K562 (cell line): Measurements from ENCODE around the gene PCP2. TPM values are rescaled to one million over a fixed set of nuclear protein-coding genes. Genes with fewer than 3 reads are reported as not detected.

Experiments used
- ATF1 ChIP-seq, 2 experiments: fragments of 450-650 bp in 1 of 2; IDR thresholded peaks; 2 replicates each; pipeline ENCODE4 v1.6.1; 2016; ENCODE audit warnings: missing compliant biosample characterization in 1 of 2, missing genetic modification characterization in 1 of 2
- ATF4 ChIP-seq: fragments of 450-650 bp; formaldehyde crosslinking; IDR thresholded peaks from 2 replicates; pipeline ENCODE4 v1.4.0; 2022; ENCODE audit warnings: mild to moderate bottlenecking, moderate library complexity
- CREB3 ChIP-seq: fragments of 450-650 bp; conservative IDR thresholded peaks from 2 replicates; pipeline ENCODE4 v1.6.1; 2016; ENCODE audit warnings: missing genetic modification characterization, low read depth, mild to moderate bottlenecking, missing compliant biosample characterization, moderate library complexity
- FOXM1 ChIP-seq, 2 experiments: fragments of 450-650 bp in 1 of 2; sonication (generic) in 1 of 2; formaldehyde crosslinking in 1 of 2; IDR thresholded peaks; 2 replicates each; pipeline versions ENCODE4 v1.6.1 to v1.9.0; 2017 to 2022; ENCODE audit warnings: low read depth in 2 of 2, mild to moderate bottlenecking in 2 of 2, missing genetic modification reagents in 1 of 2, moderate library complexity in 1 of 2
- HDAC8 ChIP-seq: fragments of 450-650 bp; IDR thresholded peaks from 2 replicates; pipeline ENCODE4 v1.6.1; 2016; ENCODE audit warnings: mild to moderate bottlenecking, missing genetic modification characterization, moderate library complexity, missing compliant biosample characterization
- KLF16 ChIP-seq: IDR thresholded peaks from 2 replicates; pipeline ENCODE4 v1.6.1; 2016; ENCODE audit warnings: antibody characterized with exemption
- NEUROD1 ChIP-seq: fragments of 150-350 bp; IDR thresholded peaks from 2 replicates; pipeline ENCODE4 v1.6.1; 2014; ENCODE audit warnings: borderline replicate concordance, low read length, low read depth; ENCODE audit not compliant: partially characterized antibody
- POU5F1 ChIP-seq: fragments of 150-350 bp; IDR thresholded peaks from 2 replicates; pipeline ENCODE4 v1.6.1; 2014; ENCODE audit warnings: borderline replicate concordance, low read length, low read depth, mild to moderate bottlenecking; ENCODE audit not compliant: partially characterized antibody
- RBBP5 ChIP-seq: fragments of 200-600 bp; sonication (generic); IDR thresholded peaks from 2 replicates; pipeline ENCODE4 v1.6.1; 2012; ENCODE audit warnings: borderline replicate concordance, mild to moderate bottlenecking, low read length, control low read depth, inconsistent platforms; ENCODE audit not compliant: insufficient read depth, poor library complexity, severe bottlenecking
- SPI1 ChIP-seq: IDR thresholded peaks from 2 replicates; pipeline ENCODE4 v1.6.1; 2011; ENCODE audit warnings: low read depth, low read length, control low read depth, borderline replicate concordance
- YBX1 ChIP-seq: fragments of 450-650 bp; IDR thresholded peaks from 2 replicates; pipeline ENCODE4 v1.7.1; 2016; ENCODE audit warnings: mild to moderate bottlenecking
- ZBTB12 ChIP-seq: fragments of 250-450 bp; sonication (Bioruptor Pico); IDR thresholded peaks from 2 replicates; pipeline ENCODE4 v1.4.0; 2020
- ZNF197 ChIP-seq: fragments of 200-800 bp; sonication (Bioruptor generic); IDR thresholded peaks from 2 replicates; pipeline ENCODE4 v1.6.1; 2016; ENCODE audit warnings: low read depth, missing genetic modification characterization, missing compliant biosample characterization
- ZNF584 ChIP-seq: fragments of 200-800 bp; sonication (Bioruptor generic); IDR thresholded peaks from 2 replicates; pipeline ENCODE4 v1.6.1; 2016; ENCODE audit warnings: low read depth, mild to moderate bottlenecking, missing genetic modification characterization, missing compliant biosample characterization
- ZNF695 ChIP-seq: fragments of 450-650 bp; formaldehyde crosslinking; IDR thresholded peaks from 2 replicates; pipeline ENCODE4 v1.4.0; 2020; ENCODE audit warnings: mild to moderate bottlenecking, moderate library complexity
- polyA plus RNA-seq, 8 experiments: library from polyadenylated mRNA; depleted of rRNA in 4 of 8; stranded (reverse) in 5 of 8; unstranded in 3 of 8; fragments of >200 nt; fragmentation: Nextera tagmentation in 2 of 8; fragmentation: Illumina TruSeq in 1 of 8; extraction: Ambion mirVana in 2 of 8; extraction: Trizol in 1 of 8; gene quantifications; 2 replicates each; pipeline versions ENCODE4 v1.2.1 to v1.2.3, GENCODE V29; 2011 to 2014; ENCODE audit warnings: inconsistent platforms in 1 of 8, missing spikeins in 1 of 8
- total RNA-seq, 7 experiments: library from RNA; depleted of rRNA in 6 of 7; stranded (reverse); fragments of >200 nt in 6 of 7; fragmentation: Illumina TruSeq in 2 of 7; extraction: Trizol in 2 of 7; gene quantifications; 2 replicates each; pipeline versions ENCODE4 v1.2.1 to v1.2.3, GENCODE V29; 2011 to 2021; ENCODE audit warnings: low replicate concordance in 1 of 7
- TF ChIP-seq, protein P1 (sequence below): fragments of 450-650 bp; IDR thresholded peaks from 2 replicates; pipeline ENCODE4 v1.6.1; 2014; ENCODE audit warnings: low read depth, mild to moderate bottlenecking, moderate library complexity, borderline replicate concordance
- TF ChIP-seq, protein P2 (sequence below): sonication (generic); formaldehyde crosslinking; IDR thresholded peaks from 2 replicates; pipeline ENCODE4 v1.8.1; 2022; ENCODE audit warnings: missing genetic modification reagents
- TF ChIP-seq, protein P3 (sequence below): sonication (generic); formaldehyde crosslinking; IDR thresholded peaks from 2 replicates; pipeline ENCODE4 v1.8.0; 2022; ENCODE audit warnings: mild to moderate bottlenecking, missing genetic modification reagents

PCP2 gene
- total and polyA plus RNA-seq, 9 of the 15 experiments (the other 6 are each of a cell fraction or from before 2014, with no cell fraction given) = 0.17 to 1.3 (median 0.49) TPM; not detected in 3

GRCh38 chr19:7680606-7681339 lies 47.3 kb upstream of the PCP2 start, which contains the start of gene TRAPPC5 (continued):
- no peak for TF ChIP-seq ATF4 (CRISPR knock-in tag)
- TF ChIP-seq POU5F1 = no peak
- no peak for TF ChIP-seq FOXM1 (IDR thresholded peaks at IDR 0.05; ENCODE audit: low read depth)
- TF ChIP-seq FOXM1 (CRISPR knock-in tag; IDR thresholded peaks at IDR 0.05; ENCODE audit: low read depth) = no peak
- TF ChIP-seq, protein P1, sequence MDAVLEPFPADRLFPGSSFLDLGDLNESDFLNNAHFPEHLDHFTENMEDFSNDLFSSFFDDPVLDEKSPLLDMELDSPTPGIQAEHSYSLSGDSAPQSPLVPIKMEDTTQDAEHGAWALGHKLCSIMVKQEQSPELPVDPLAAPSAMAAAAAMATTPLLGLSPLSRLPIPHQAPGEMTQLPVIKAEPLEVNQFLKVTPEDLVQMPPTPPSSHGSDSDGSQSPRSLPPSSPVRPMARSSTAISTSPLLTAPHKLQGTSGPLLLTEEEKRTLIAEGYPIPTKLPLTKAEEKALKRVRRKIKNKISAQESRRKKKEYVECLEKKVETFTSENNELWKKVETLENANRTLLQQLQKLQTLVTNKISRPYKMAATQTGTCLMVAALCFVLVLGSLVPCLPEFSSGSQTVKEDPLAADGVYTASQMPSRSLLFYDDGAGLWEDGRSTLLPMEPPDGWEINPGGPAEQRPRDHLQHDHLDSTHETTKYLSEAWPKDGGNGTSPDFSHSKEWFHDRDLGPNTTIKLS = peak; percentile 91
- no peak for TF ChIP-seq ZNF695
- TF ChIP-seq CREB3 (tag) = no peak
- TF ChIP-seq HDAC8 = no peak
- TF ChIP-seq ATF1 (CRISPR knock-in tag; IDR thresholded peaks at IDR 0.05) = no peak
- peak; percentile 59 for TF ChIP-seq ATF1 (tag; IDR thresholded peaks at IDR 0.05)
- TF ChIP-seq ZBTB12 (CRISPR knock-in tag) = no peak
- TF ChIP-seq RBBP5 = peak; percentile 50
- no peak for TF ChIP-seq KLF16
- no peak for TF ChIP-seq ZNF197 (CRISPR knock-in tag)
- TF ChIP-seq, protein P2, sequence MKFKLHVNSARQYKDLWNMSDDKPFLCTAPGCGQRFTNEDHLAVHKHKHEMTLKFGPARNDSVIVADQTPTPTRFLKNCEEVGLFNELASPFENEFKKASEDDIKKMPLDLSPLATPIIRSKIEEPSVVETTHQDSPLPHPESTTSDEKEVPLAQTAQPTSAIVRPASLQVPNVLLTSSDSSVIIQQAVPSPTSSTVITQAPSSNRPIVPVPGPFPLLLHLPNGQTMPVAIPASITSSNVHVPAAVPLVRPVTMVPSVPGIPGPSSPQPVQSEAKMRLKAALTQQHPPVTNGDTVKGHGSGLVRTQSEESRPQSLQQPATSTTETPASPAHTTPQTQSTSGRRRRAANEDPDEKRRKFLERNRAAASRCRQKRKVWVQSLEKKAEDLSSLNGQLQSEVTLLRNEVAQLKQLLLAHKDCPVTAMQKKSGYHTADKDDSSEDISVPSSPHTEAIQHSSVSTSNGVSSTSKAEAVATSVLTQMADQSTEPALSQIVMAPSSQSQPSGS = no peak
- TF ChIP-seq SPI1 = no peak
- TF ChIP-seq YBX1 = no peak
- no peak for TF ChIP-seq NEUROD1
- TF ChIP-seq, protein P3, sequence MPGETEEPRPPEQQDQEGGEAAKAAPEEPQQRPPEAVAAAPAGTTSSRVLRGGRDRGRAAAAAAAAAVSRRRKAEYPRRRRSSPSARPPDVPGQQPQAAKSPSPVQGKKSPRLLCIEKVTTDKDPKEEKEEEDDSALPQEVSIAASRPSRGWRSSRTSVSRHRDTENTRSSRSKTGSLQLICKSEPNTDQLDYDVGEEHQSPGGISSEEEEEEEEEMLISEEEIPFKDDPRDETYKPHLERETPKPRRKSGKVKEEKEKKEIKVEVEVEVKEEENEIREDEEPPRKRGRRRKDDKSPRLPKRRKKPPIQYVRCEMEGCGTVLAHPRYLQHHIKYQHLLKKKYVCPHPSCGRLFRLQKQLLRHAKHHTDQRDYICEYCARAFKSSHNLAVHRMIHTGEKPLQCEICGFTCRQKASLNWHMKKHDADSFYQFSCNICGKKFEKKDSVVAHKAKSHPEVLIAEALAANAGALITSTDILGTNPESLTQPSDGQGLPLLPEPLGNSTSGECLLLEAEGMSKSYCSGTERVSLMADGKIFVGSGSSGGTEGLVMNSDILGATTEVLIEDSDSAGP (CRISPR knock-in tag) = no peak
- TF ChIP-seq ZNF584 (CRISPR knock-in tag) = no peak
